Spleen (tissue), 7 donors: ENCODE results near the gene SDSL.

Source experiments
- POLR2A ChIP-seq, 3 donors: fragments of 450-650 bp; IDR thresholded peaks; one replicate each; pipeline ENCODE4 v1.5.1; 2017; ENCODE audit warnings: antibody characterized with exemption in 3 of 3, mild to moderate bottlenecking in 1 of 3
- POLR2AphosphoS5 ChIP-seq, 3 donors: sonication (generic); formaldehyde crosslinking; IDR thresholded peaks; one replicate each; pipeline ENCODE4 v1.5.1; 2017; ENCODE audit warnings: antibody characterized with exemption in 3 of 3
- TF ChIP-seq, protein P1 (sequence below), 11 experiments: fragments of 200-600 bp in 7 of 11; fragments of 450-650 bp in 4 of 11; sonication (generic) in 4 of 11; IDR thresholded peaks in 8 of 11; conservative IDR thresholded peaks in 3 of 11; 1 replicate in 7 of 11; 2 replicates in 4 of 11; pipeline versions ENCODE4 v1.4.0 to v1.8.0; 2016 to 2021; ENCODE audit warnings: antibody characterized with exemption in 11 of 11, inconsistent platforms in 4 of 11, mild to moderate bottlenecking in 1 of 11
- donor health status: DM: no; HTN: no; CAD: no; lungs with moderate emphysema.
- donor health status: DM: no; HTN: no; CAD: no.
- donor health status: DM: no; HTN: no; CAD: no.

DNA sequence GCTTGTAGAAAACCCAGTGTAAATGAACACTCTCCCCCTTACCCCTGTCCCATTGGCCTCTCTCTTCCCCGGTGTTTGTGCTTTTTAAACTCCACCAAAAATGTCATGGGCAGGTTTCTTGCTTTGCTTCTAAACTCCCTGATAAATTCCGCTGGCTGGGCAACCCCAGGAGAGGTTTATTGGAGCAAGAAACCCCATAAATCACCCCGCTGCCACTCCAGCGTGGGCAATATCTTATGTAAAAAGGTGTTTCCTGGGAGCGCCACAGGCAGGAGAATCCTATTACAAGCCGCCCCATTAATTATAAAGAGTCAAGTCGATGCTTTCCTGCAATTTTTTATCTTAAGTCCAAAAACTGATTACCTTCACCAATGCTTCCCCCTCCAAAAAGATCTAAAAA, 26.7 kb downstream of the SDSL start:
- TF ChIP-seq, protein P1, sequence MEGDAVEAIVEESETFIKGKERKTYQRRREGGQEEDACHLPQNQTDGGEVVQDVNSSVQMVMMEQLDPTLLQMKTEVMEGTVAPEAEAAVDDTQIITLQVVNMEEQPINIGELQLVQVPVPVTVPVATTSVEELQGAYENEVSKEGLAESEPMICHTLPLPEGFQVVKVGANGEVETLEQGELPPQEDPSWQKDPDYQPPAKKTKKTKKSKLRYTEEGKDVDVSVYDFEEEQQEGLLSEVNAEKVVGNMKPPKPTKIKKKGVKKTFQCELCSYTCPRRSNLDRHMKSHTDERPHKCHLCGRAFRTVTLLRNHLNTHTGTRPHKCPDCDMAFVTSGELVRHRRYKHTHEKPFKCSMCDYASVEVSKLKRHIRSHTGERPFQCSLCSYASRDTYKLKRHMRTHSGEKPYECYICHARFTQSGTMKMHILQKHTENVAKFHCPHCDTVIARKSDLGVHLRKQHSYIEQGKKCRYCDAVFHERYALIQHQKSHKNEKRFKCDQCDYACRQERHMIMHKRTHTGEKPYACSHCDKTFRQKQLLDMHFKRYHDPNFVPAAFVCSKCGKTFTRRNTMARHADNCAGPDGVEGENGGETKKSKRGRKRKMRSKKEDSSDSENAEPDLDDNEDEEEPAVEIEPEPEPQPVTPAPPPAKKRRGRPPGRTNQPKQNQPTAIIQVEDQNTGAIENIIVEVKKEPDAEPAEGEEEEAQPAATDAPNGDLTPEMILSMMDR (IDR thresholded peaks at IDR 0.05 in 8 of 11, conservative IDR thresholded peaks at IDR 0.05 in 3 of 11): no peak
- TF ChIP-seq POLR2A (IDR thresholded peaks at IDR 0.05) (no peak), POLR2AphosphoS5 (IDR thresholded peaks at IDR 0.05) (no peak)
